ENCODE measurements around the gene PPP3R1.

- TF ChIP-seq EZH2phosphoT487 (IDR thresholded peaks at IDR 0.05; ENCODE audit: borderline replicate concordance, low read depth, low read length) (no peak), CTCF (conservative IDR thresholded peaks at IDR 0.05; ENCODE audit: low read length) (no peak)
These were observed 28.5 kb upstream of the PPP3R1 start for GRCh38 chr2:68280796-68281195.
